Superior temporal gyrus (tissue), 1 donor: ENCODE data around the gene MXI1.
"Not testable (repeated sequence)": the region's sequence is repeated elsewhere in the genome, so short reads cannot be mapped to it uniquely, and the experiment has no call there.

Experiments used
- DNase-seq: peaks from one replicate; pipeline ENCODE4 v3.0.0-alpha.2; 2016; ENCODE audit errors: extremely low spot score

Gene MXI1

DNA sequence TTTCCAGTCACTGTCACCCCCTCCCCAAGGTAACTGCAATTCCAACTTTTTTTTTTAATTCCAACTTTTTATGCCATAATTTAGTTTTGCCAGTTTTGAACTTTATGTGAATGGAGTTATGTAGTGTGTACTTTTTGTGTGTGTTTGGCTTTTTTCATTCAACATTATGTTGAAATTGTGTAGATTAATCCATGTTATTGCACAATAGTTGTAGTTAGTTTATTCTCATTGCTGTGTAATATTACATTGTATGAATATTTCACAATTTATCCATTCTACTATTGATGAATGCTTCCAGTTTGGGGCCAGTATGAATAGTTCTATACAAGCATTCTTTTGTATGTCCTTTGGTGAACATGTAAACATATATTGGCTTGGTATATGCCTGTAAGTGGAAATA lies 32.5 kb downstream of the MXI1 start:
- no peak for DNase-seq

DNA sequence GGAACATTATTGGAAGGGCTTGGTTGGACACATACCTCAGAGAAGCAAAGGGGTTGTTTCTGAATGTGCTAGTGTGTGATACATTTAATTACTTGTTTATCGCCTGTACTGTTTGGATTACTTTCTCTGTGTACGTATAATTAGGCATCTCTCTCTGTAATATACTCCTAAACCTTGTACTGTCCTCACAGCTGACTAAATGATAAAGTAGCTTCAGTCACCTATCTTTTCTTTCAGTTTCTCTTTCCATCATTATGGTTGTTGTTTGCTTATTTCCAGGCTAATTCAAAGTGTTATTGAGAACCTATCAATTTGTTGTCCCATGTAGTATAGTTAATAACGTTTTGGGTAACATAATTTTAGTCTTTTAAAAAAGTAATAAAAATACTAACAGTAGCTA lies 34.0 kb downstream of the MXI1 start:
- DNase-seq = no peak

DNA sequence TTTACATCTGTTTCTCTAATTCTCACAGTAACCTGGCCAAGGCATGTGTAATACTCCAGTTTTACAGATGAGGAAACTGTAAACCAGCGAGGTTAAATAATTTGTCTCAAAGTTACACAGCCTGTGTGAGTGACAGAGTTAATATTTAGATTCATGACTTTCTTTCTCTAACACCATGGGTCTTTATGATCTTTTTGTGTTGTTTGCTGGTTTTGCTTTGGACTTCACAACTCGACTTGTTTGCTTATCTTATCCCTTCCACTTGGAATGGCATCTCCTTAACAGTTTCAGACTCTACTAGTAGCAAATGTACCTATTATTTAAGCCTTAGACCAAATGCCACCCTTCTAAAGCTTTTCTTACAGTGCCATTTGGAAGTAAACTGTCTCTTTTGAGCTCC lies 34.4 kb downstream of the MXI1 start:
- DNase-seq = no peak

DNA sequence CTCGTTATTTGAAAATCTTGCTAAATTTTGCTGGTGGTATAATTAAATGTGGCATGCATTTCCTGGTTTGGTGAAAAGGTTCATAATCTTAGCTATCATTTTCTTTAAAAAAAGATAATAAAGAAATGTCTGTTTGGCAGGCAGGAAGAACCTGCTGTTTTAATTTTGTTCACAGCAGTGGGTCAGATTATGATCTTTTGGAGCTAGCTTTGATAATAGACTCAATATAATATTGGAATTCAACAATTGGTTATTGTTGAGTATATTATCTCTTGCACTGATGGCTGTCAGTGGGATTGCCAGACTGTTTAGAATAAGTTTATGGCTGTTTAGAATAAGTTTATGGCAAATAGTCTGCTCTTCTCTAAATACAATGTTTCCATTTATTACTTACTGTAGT lies 35.1 kb downstream of the MXI1 start:
- no peak for DNase-seq

DNA sequence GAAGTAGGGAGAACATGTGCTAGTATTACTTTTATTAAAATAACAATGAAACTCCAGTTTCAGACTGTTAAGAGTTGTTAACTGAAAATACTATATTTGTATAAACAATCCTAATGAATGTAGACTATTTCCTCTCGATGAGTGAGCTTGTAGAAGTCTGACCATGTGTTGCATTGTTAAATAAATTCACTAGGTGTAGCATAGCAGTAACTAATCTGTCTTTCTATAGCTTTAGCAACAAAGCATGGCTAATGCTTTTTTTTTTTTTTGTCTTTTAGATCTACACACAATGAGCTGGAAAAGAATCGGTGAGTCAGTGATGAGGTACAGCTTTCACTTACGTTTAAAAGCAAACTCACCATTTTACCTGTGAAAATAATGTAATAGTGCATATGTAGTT lies 37.1 kb downstream of the MXI1 start:
- no peak for DNase-seq

DNA sequence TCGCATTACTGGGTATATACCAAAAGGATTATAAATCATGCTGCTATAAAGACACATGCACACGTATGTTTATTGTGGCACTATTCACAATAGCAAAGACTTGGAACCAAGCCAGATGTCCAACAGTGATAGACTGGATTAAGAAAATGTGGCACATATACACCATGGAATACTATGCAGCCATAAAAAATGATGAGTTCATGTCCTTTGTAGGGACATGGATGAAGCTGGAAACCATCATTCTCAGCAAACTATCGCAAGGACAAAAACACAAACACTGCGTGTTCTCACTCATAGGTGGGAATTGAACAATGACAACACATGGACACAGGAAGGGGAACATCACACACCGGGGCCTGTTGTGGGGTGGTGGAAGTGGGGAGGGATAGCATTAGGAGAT lies 40.4 kb downstream of the MXI1 start:
- DNase-seq = not testable (repeated sequence)

DNA sequence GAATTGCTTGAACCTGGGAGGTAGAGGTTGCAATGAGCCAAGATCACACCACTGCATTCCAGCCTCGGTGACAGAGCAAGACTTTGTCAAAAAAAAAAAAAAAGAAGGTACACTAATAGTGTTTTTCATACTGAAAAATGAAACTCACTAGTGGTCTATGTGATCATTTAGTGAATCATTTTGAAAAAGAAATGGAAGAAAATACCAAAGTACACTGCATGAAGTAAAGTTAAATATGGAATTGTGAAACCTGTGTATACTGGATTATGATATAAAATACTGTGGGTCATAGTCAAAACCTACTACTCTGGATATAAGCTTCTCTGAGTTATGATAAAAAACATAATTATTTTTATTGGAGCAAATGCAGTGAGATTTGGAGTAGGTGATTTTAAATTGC lies 42.1 kb downstream of the MXI1 start:
- DNase-seq = not testable (repeated sequence)

DNA sequence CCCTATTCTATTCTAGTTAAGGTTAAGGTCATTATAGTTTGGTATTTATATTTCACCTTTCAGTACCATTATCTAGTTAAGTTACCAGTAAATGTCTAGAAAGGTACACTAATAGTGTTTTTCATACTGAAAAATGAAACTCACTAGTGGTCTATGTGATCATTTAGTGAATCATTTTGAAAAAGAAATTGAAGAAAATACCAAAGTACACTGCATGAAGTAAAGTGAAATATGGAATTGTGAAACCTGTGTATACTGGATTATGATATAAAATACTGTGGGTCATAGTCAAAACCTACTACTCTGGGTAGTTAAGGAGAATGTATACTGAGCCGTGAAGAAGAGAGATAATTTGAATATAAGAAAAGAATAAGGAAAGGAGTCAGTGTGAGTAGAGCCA lies 44.0 kb downstream of the MXI1 start:
- not testable (repeated sequence) for DNase-seq

DNA sequence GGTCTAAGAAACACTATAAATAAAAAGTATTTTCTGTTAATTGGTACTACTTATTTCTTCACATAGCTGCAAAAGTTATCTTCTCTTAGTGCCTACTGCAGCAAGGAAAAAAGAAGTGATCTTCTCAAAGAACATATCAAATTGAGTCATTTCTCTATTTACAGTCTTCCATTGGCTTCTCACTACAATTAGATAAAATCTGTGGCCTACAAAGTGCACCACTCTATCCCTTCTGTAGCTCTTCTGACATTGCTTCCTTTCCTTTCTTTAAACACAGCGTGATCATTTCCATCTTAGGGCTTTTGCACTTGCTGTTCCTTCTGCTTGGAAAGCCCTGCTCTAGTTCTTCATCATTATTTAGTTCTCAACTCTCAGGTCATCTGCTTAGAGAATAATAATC lies 44.7 kb downstream of the MXI1 start:
- DNase-seq = no peak

DNA sequence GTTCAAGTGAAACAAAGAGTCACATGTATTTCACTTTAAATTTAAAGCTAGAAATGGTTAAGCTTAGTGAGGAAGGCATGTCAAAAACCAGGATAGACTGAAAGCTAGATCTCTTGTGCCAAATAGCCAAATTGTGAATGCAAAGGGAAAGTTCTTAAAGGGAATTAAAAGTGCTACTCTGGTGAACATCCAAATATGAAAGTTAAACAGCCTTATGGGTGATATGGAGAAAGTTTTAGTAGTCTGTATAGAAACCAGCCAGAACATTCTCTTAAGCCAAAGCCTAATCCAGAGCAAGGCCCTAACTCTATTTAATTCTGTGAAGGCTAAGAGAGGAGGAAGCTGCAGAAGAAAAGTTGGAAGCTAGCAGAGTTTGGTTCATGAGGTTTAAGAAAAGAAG lies 47.1 kb downstream of the MXI1 start:
- DNase-seq = no peak

DNA sequence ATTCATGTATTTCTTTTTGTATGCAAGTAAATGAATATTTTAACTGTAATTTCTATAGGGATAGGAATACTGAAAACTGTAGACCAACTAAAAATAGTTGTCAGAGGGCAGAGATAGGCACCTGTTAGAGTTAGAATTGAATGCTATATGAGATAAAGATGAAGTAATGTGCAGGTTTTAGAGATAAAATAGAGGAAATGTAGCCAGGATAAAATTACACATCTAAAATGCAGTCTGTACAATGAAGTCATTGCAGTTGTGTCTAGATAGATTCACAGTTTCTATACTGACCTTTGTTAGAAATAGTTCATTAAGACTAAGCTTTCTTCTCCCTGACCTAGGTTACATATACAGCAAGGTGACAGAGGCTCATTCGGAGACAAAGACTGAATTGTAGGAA lies 51.1 kb downstream of the MXI1 start:
- DNase-seq = no peak

DNA sequence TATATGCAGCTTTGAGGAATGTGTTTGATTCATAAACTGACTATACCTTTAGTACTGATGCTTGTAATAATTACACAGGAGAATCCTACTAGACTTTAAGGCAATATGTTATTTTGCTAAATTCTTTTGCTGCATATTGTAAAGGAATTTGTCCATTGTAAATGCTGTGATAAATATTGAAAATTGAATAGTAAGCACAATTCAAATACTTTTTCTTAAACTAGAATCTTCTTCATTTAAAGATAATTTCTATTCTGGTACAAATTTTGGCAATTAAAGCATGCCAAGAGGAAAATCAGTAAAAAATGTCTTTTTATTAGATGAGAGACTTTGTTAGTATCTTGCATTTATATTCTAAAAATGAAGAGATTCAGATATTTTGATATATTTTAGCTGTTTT lies 51.9 kb downstream of the MXI1 start:
- DNase-seq = no peak

DNA sequence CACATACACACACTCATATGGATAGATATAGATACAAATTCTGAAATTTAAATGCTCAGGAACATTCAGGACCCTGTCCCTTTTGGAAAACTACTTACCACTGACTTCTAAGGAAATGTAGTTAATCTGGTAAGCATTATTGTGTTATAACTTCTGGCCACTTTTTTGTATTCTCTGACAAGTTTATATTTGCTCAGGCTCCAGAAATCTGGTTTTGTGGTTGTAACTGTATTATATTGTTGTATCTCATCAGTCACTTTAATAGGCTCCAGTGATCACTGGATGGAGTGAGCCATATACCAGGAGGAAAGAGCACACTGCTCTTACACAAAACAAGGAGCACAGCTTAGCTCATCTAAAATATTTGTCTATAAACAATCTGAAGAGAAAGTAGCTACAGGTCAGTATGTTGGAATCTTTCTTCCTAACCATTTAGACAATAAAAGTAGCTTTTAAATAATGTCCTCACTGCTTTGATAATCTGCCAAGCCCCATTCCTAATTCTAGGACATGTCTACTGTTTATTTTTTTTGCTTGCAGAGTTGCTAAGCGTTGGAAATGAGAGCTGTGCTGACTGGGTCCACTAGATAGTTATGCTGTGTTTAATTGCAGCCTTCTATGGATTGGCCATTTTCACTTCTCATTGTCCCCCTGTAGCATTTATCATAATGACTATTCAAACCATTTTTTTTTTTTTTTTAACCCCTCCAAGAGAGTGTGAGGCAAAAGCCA lies 53.5 kb downstream of the MXI1 start:
- no peak for DNase-seq

DNA sequence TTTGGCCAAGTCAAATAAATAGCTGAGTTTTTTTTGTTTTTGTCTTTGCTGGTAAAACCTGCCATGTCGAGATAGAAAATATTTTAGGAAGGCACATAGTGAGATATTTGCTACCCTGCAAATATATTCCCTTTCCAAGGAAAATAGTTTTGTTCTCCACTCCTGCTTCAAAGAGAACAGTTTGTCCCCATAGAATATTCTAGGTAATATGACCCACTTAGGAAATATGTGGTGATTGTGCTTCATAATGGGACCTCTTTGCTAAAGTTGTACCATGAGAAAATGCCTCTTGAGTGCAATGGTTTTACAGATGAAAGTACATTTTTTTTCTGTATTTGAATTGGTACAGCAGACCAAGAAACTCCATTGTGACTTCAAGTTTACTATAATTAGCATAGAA lies 55.8 kb downstream of the MXI1 start:
- DNase-seq = no peak

DNA sequence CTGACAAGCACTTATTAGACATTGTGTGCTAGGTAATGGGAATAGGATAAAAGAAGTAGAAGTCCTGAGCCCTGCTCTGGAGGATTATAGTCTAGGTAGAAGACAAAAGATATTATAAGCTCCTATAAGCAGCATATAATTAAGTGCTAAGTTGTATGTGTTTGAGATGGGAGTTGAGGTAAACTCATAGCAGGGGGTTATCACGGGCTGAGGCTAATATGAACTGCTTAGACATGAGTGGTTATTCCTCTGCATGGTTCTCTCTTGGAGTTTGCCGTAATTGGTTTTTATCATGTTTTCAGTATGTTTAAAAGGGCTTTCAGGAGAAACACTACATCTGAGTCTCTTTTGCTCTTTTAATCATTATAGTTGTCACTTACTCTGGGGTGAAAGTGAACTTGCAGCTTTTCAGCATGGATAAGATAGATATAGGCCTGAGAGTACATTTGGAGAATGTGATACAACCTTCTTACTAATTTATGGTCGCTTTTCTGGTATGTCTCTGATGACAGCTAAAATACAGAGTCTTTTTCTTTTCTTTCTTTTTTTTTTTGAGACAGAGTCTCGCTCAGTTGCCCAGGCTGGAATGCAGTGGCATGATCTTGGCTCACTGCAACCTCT lies 58.3 kb downstream of the MXI1 start:
- no peak for DNase-seq

DNA sequence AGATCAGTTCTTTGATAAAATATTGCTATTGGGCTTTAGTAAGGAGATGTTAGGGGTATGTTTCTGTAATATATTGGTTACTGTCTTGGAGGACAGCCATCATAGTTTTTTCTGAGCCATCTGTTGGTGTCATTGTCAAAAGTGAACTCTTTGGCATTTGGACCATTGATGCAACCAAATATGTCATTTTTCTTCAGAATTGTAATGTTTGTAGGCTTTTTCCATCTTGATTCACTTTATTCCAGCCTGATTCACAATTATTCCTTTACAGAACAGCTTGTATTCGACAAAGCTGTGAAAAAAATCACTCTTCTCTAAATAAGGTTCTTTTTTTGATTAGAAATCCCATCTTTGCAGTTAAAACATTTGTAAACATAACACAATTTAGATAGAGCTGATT lies 59.9 kb downstream of the MXI1 start:
- peak; percentile 63 for DNase-seq

DNA sequence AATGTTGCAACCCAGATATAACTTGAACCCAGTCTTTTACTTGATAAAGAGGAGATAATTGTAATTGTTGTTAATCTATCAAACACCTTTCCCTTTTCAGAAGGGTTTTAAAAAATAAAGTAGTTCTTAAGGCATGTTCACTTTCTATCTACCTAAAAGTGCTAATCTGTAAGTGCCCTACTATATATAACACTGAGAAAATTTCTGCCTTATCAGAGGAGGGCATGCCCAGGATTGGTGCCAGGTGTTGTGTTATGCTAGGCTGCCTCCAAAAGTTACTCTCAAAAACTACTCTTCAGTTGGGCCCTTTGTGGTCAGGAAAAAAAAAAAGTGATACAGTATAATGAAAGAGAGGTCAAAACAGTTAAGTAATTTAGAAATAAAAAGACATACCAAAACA lies 61.0 kb downstream of the MXI1 start:
- peak; percentile 64 for DNase-seq

DNA sequence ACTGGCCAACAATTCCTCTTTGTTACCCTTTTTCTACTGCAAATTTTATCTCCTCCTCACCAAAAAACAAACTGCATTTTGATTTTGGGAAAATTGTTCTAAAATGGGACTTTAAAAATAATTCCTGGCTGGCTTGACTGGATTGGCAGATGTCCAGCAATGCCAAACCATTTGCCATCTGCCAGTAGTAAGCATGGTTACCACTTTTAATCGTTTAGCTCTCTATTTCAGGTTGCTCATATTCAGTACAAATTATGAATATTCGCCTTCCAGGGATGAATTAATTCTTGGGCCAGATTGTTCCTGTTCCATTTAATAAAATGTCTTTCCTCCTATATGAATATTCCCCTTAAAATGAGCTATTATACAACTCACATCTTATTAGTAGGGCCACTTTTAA lies 61.6 kb downstream of the MXI1 start:
- DNase-seq = no peak

DNA sequence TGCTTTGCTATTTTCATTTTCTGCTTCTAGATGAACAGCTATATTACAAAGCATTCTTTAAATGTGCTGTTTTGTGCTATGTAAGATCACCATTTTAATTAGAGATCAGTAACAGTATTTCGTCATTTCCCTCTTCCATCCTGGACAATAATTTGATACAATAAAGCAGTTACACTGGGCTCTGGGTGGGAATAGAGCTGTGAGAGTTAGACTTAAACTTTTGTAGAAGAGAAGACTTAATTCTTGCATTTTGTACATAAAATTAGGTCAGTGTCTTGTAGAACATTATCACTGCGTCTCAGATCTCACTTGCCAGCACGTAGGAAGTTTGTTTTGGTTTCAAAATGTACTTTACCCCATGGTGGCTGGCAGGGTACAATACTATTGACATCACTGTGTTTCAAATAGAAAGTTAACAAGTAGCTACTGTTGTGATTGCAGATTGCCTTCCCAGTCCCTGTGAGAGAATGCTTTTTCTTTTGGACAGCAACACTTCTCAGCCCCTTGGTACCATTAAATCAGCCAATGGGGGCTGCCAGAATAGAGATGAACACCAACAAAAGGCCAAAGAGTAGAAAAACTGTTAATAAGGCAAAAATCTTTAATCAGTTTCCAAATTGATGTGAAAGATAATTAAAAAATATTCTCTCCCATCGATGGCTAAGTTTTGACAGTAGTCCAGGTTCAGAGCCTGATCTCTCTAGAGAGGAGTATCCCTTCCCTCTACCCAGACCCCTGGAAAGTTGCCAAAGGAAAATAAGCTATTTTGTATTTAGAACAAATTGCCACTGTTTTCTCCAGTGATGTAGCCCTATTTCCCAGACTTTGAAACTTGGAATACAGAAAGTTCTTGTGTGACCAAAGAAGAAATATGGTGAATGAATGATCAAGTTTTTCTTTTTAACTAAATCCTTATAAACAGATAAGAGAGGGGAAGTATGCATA lies 62.2 kb downstream of the MXI1 start:
- DNase-seq = peak; percentile 92

DNA sequence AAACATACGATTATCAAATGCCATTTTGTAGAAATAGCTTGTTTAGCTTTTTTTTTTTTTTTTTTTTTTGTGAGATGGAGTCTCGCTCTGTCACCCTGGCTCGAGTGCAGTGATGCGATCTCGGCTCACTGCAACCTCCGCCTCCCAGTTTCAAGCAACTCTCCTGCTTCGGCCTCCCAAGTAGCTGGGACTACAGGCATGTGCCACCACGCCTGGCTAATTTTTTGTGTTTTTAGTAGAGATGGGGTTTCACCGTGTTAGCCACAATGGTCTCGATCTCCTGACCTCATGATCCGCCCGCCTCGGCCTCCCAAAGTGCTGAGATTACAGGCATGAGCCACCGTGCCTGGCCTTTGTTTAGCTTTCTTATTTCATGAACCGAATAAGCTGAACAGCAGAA lies 65.6 kb downstream of the MXI1 start:
- not testable (repeated sequence) for DNase-seq

DNA sequence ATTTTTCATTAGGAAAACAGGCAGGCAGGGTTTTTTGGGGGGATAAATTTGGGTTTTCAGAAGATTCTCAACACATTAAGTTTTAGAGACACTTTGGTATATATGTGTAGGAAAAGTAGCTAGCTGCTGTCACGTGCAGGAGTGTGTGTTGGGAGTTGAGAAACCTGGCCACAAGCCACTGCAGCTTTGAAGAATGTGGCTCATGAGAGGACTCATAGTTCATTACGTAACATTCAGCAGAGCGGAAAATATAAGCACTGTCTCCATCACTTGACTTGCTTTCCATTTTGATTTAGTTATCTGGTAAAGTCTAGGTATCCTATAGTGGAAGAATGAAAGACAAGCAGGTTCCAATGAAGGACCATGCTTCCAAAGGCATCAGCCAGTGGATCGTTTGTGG lies 66.1 kb downstream of the MXI1 start:
- DNase-seq = peak; percentile 81

DNA sequence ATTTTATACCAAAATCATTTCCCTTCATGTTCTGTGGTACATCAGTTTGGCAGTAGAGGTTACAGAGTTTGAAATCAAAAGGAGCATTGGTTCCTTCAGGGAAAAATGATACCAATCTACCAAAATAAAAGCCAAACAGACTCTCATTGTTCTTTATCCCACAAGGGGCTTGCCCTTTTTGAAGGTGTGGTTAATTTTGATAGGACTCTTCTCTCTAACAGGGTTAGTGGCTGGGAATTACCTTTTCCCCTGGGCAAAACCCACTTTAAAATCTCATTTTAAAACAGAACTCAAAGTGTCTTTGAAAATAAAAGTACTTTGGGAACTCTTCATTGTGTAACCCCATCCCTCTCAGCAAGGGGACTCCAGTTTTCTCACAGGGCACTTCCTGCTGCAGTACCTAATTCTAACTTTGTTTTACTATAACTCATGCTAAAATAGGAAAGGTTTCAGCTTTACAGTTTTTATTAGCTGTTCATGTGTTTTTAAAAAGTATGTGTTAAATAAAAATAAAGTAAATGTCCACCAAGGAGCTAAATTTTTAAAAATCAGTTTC lies 66.7 kb downstream of the MXI1 start:
- no peak for DNase-seq
